WTC11 (cell line): ENCODE data around the gene SEMA4F.

Experiments
- ATF1 ChIP-seq: sonication (generic); formaldehyde crosslinking; IDR thresholded peaks from 2 replicates; pipeline ENCODE4 v1.8.1; 2023; ENCODE audit warnings: mild to moderate bottlenecking, moderate library complexity, missing genetic modification reagents
- CBFB ChIP-seq: sonication (generic); formaldehyde crosslinking; IDR thresholded peaks from 2 replicates; pipeline ENCODE4 v1.8.1; 2022; ENCODE audit warnings: mild to moderate bottlenecking, low read depth, missing genetic modification reagents
- CREB1 ChIP-seq: sonication (generic); formaldehyde crosslinking; IDR thresholded peaks from 2 replicates; pipeline ENCODE4 v1.8.0; 2023; ENCODE audit warnings: mild to moderate bottlenecking, missing genetic modification reagents
- MYBL2 ChIP-seq: sonication (generic); formaldehyde crosslinking; IDR thresholded peaks from 2 replicates; pipeline ENCODE4 v1.8.1; 2023; ENCODE audit warnings: mild to moderate bottlenecking, moderate library complexity, missing genetic modification reagents
- NFYB ChIP-seq: sonication (generic); formaldehyde crosslinking; conservative IDR thresholded peaks from 2 replicates; pipeline ENCODE4 v1.8.0; 2022; ENCODE audit warnings: low read depth, missing genetic modification reagents
- NR1H2 ChIP-seq: sonication (generic); formaldehyde crosslinking; IDR thresholded peaks from 2 replicates; pipeline ENCODE4 v1.9.0; 2021; ENCODE audit warnings: mild to moderate bottlenecking, moderate library complexity, missing genetic modification reagents
- PREB ChIP-seq: sonication (generic); formaldehyde crosslinking; IDR thresholded peaks from 2 replicates; pipeline ENCODE4 v1.8.1; 2022; ENCODE audit warnings: mild to moderate bottlenecking, missing genetic modification reagents, moderate library complexity, borderline replicate concordance
- SP1 ChIP-seq: sonication (generic); formaldehyde crosslinking; conservative IDR thresholded peaks from 2 replicates; pipeline ENCODE4 v1.8.1; 2022; ENCODE audit warnings: missing genetic modification reagents
- USF2 ChIP-seq: sonication (generic); formaldehyde crosslinking; IDR thresholded peaks from 2 replicates; pipeline ENCODE4 v1.8.1; 2023; ENCODE audit warnings: mild to moderate bottlenecking, missing genetic modification reagents, moderate library complexity
- ZBTB21 ChIP-seq: sonication (generic); formaldehyde crosslinking; IDR thresholded peaks from 2 replicates; pipeline ENCODE4 v1.8.1; 2023; ENCODE audit warnings: mild to moderate bottlenecking, missing genetic modification reagents, borderline replicate concordance
- ZNF317 ChIP-seq: sonication (generic); formaldehyde crosslinking; IDR thresholded peaks from 2 replicates; pipeline ENCODE4 v1.8.1; 2023; ENCODE audit warnings: low read depth, mild to moderate bottlenecking, moderate library complexity, missing genetic modification reagents, borderline replicate concordance
- ZNF512 ChIP-seq: sonication (generic); formaldehyde crosslinking; IDR thresholded peaks from 2 replicates; pipeline ENCODE4 v1.8.1; 2022; ENCODE audit warnings: missing genetic modification reagents, borderline replicate concordance
- TF ChIP-seq, protein P1 (sequence below): fragments of 200-600 bp; IDR thresholded peaks from 2 replicates; pipeline ENCODE4 v1.8.0; 2022; ENCODE audit warnings: antibody characterized with exemption
- TF ChIP-seq, protein P2 (sequence below): sonication (generic); formaldehyde crosslinking; conservative IDR thresholded peaks from 2 replicates; pipeline ENCODE4 v1.8.1; 2022; ENCODE audit warnings: mild to moderate bottlenecking, missing genetic modification reagents

DNA sequence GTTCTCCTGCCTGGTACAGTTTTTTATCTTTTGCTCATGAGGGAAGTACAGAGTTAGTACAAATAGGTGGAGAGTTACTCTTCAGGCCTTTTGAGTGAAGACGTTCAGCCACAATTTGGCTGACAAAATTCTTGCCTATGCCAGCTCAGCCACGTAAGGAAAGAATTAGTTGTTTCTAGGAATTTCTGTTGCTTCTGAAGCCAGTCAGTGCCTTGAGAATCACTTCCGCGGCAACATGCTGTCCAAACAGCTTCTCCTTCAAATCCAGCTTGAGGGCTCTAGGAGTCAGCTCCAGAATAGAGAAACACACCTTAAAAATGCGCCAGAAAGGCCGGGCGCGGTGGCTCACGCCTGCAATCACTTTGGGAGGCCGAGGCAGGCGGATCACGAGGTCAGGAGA, 33.4 kb upstream of the SEMA4F start:
- TF ChIP-seq PREB (CRISPR knock-in tag) (no peak), USF2 (CRISPR knock-in tag) (no peak), ZNF512 (no peak), SP1 (no peak), ZNF317 (CRISPR knock-in tag) (no peak), CREB1 (CRISPR knock-in tag) (no peak), NFYB (no peak), ATF1 (no peak), MYBL2 (CRISPR knock-in tag) (no peak), CBFB (no peak), NR1H2 (no peak), ZBTB21 (no peak)
- TF ChIP-seq, protein P1, sequence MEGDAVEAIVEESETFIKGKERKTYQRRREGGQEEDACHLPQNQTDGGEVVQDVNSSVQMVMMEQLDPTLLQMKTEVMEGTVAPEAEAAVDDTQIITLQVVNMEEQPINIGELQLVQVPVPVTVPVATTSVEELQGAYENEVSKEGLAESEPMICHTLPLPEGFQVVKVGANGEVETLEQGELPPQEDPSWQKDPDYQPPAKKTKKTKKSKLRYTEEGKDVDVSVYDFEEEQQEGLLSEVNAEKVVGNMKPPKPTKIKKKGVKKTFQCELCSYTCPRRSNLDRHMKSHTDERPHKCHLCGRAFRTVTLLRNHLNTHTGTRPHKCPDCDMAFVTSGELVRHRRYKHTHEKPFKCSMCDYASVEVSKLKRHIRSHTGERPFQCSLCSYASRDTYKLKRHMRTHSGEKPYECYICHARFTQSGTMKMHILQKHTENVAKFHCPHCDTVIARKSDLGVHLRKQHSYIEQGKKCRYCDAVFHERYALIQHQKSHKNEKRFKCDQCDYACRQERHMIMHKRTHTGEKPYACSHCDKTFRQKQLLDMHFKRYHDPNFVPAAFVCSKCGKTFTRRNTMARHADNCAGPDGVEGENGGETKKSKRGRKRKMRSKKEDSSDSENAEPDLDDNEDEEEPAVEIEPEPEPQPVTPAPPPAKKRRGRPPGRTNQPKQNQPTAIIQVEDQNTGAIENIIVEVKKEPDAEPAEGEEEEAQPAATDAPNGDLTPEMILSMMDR, result no peak
- TF ChIP-seq, protein P2, sequence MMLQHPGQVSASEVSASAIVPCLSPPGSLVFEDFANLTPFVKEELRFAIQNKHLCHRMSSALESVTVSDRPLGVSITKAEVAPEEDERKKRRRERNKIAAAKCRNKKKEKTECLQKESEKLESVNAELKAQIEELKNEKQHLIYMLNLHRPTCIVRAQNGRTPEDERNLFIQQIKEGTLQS (CRISPR knock-in tag), result no peak
